MM.1S (cell line): ENCODE data around the gene MT1B.
A peak's percentile ranks its signal among the peaks of the same experiment; 100 is the strongest.

Experiments
- DNase-seq: peaks from one replicate; pipeline ENCODE4 v3.0.0-alpha.2; 2015
- H2AFZ ChIP-seq: fragments of 300-600 bp; sonication (generic); 2 replicates; pipeline ENCODE4 v1.6.0; 2016; ENCODE audit warnings: antibody characterized with exemption, low read length
- H3F3A ChIP-seq: fragments of 300-600 bp; sonication (generic); 2 replicates; pipeline ENCODE4 v1.6.1; 2016; ENCODE audit warnings: mild to moderate bottlenecking, antibody characterized with exemption, low read length, moderate library complexity, mixed read lengths; ENCODE audit not compliant: insufficient read depth
- H3K27ac ChIP-seq: fragments of 300-600 bp; sonication (generic); 2 replicates; pipeline ENCODE4 v1.5.1; 2016; ENCODE audit warnings: mild to moderate bottlenecking, low read length
- H3K27me3 ChIP-seq: fragments of 300-600 bp; sonication (generic); replicated peaks from 2 replicates; pipeline ENCODE4 v1.6.0; 2016; ENCODE audit warnings: low read length; ENCODE audit not compliant: insufficient read depth
- H3K36me3 ChIP-seq: fragments of 300-600 bp; sonication (generic); replicated peaks from 2 replicates; pipeline ENCODE4 v1.6.1; 2016; ENCODE audit warnings: mild to moderate bottlenecking, low read length, mixed read lengths; ENCODE audit not compliant: insufficient read depth
- H3K4me1 ChIP-seq: fragments of 300-600 bp; sonication (generic); 2 replicates; pipeline ENCODE4 v1.6.1; 2016; ENCODE audit warnings: low read length, mixed read lengths
- H3K4me2 ChIP-seq: fragments of 300-600 bp; sonication (generic); 2 replicates; pipeline ENCODE4 v1.6.0; 2016; ENCODE audit warnings: low read depth, low read length
- H3K4me3 ChIP-seq: fragments of 300-600 bp; sonication (generic); 2 replicates; pipeline ENCODE4 v1.5.1; 2016; ENCODE audit warnings: low read length, mixed read lengths
- H3K79me2 ChIP-seq: fragments of 300-600 bp; sonication (generic); 2 replicates; pipeline ENCODE4 v1.6.1; 2016; ENCODE audit warnings: mixed run types, low read length, mixed read lengths
- H3K9ac ChIP-seq: fragments of 300-600 bp; sonication (generic); 2 replicates; pipeline ENCODE4 v1.6.1; 2016; ENCODE audit warnings: low read length, mixed read lengths
- H3K9me2 ChIP-seq: fragments of 300-600 bp; sonication (generic); replicated peaks from 2 replicates; pipeline ENCODE4 v1.6.1; 2016; ENCODE audit warnings: mild to moderate bottlenecking, low read length, mixed read lengths; ENCODE audit not compliant: insufficient read depth
- H3K9me3 ChIP-seq: fragments of 300-600 bp; sonication (generic); replicated peaks from 2 replicates; pipeline ENCODE4 v1.6.1; 2016; ENCODE audit warnings: mild to moderate bottlenecking, low read length, mixed read lengths; ENCODE audit not compliant: insufficient read depth
- H4K20me1 ChIP-seq: fragments of 300-600 bp; sonication (generic); 2 replicates; pipeline ENCODE4 v1.6.1; 2016; ENCODE audit warnings: mild to moderate bottlenecking, low read length, moderate library complexity, mixed read lengths; ENCODE audit not compliant: insufficient read depth
- CTCF ChIP-seq: fragments of 300-600 bp; sonication (generic); IDR thresholded peaks from 2 replicates; pipeline ENCODE4 v1.5.1; 2016; ENCODE audit warnings: antibody characterized with exemption, low read length, mixed read lengths
- EZH2 ChIP-seq: fragments of 300-600 bp; sonication (generic); optimal IDR thresholded peaks from 2 replicates; pipeline ENCODE3; 2017; ENCODE audit warnings: low read depth, mild to moderate bottlenecking, antibody characterized with exemption, low read length, mixed read lengths
- EZH2phosphoT487 ChIP-seq: fragments of 300-600 bp; sonication (generic); IDR thresholded peaks from 2 replicates; pipeline ENCODE4 v1.6.1; 2018; ENCODE audit warnings: antibody characterized with exemption, low read length

The MT1B gene

GRCh38 chr16:56641166-56641565 lies 10.5 kb upstream of the MT1B start:
- H3F3A ChIP-seq: no peaks in the 10 kb centered on the region

GRCh38 chr16:56643080-56643778 lies 8.5 kb upstream of the MT1B start:
- TF ChIP-seq EZH2phosphoT487: no peak
- TF ChIP-seq CTCF: peak; percentile 36
- no peak overlapping the region for H3K27ac ChIP-seq
- H3K36me3 ChIP-seq: no peaks in the 10 kb centered on the region
- H3K27me3 ChIP-seq: peaks cover 56% of the 10 kb centered on the region
- H3K9ac ChIP-seq: no peak overlapping the region
- no peaks in the 10 kb centered on the region for H3F3A ChIP-seq
- H3K4me2 ChIP-seq: peak overlapping the region; percentile 77
- H3K9me2 ChIP-seq: no peaks in the 10 kb centered on the region
- H3K79me2 ChIP-seq: no peaks in the 10 kb centered on the region
- DNase-seq: peak; percentile 65
- peak overlapping the region; percentile 32 for H3K4me3 ChIP-seq
- no peaks in the 10 kb centered on the region for H3K9me3 ChIP-seq
- H2AFZ ChIP-seq: peak overlapping the region; percentile 42
- no peaks in the 10 kb centered on the region for H4K20me1 ChIP-seq
- H3K4me1 ChIP-seq: no peaks in the 10 kb centered on the region

More at GRCh38 chr16:56641166-56641565, 10.5 kb upstream of the MT1B start:
- Histone ChIP-seq H3K27me3 (peaks cover 66% of the 10 kb centered on the region), H4K20me1 (no peaks in the 10 kb centered on the region), H2AFZ (no peak overlapping the region), H3K4me2 (no peak overlapping the region), H3K36me3 (no peaks in the 10 kb centered on the region), H3K9ac (no peak overlapping the region), H3K4me1 (no peaks in the 10 kb centered on the region), H3K9me3 (no peaks in the 10 kb centered on the region), H3K4me3 (no peak overlapping the region), H3K9me2 (no peaks in the 10 kb centered on the region), H3K79me2 (no peaks in the 10 kb centered on the region), H3K27ac (no peak overlapping the region)
- no peak for TF ChIP-seq EZH2
- no peak for TF ChIP-seq CTCF
- TF ChIP-seq EZH2phosphoT487: no peak
- DNase-seq: no peak

- peak overlapping the region; percentile 77 for H3K4me2 ChIP-seq
- H3K27me3 ChIP-seq: peaks cover 52% of the 10 kb centered on the region
- no peaks in the 10 kb centered on the region for H3K36me3 ChIP-seq
- no peaks in the 10 kb centered on the region for H3K4me1 ChIP-seq
- no peaks in the 10 kb centered on the region for H4K20me1 ChIP-seq
- H3F3A ChIP-seq: no peaks in the 10 kb centered on the region
- no peak overlapping the region for H3K9ac ChIP-seq
- TF ChIP-seq EZH2: no peak
- no peak for TF ChIP-seq CTCF
- H3K27ac ChIP-seq: no peak overlapping the region
- peak overlapping the region; percentile 42 for H2AFZ ChIP-seq
- DNase-seq: no peak
- no peaks in the 10 kb centered on the region for H3K79me2 ChIP-seq
- no peaks in the 10 kb centered on the region for H3K9me3 ChIP-seq
- H3K9me2 ChIP-seq: no peaks in the 10 kb centered on the region
- H3K4me3 ChIP-seq: peak overlapping the region; percentile 32
These were observed 7.9 kb upstream of the MT1B start for GRCh38 chr16:56643833-56644232.
